Retinal pigment epithelial cell (primary cell): ENCODE data around the gene SLC2A10.
"Not testable (repeated sequence)": the region's sequence is repeated elsewhere in the genome, so short reads cannot be mapped to it uniquely, and the experiment has no call there.

Experiments
- DNase-seq: peaks from one replicate; pipeline ENCODE4 v3.0.0-alpha.2; 2010; ENCODE audit warnings: low read depth
- H3K4me3 ChIP-seq: 2 replicates; pipeline ENCODE4 v1.5.1; 2011; ENCODE audit warnings: mild to moderate bottlenecking, low read length, control low read depth, moderate library complexity
- TF ChIP-seq, protein P1 (sequence below): conservative IDR thresholded peaks from 2 replicates; pipeline ENCODE4 v1.5.1; 2011; ENCODE audit warnings: low read depth, low read length, control low read depth, inconsistent platforms

Gene SLC2A10

GRCh38 chr20:46670228-46670584 is 39.2 kb upstream of the SLC2A10 start:
- DNase-seq = no peak
- no peak overlapping the region for H3K4me3 ChIP-seq
- TF ChIP-seq, protein P1, sequence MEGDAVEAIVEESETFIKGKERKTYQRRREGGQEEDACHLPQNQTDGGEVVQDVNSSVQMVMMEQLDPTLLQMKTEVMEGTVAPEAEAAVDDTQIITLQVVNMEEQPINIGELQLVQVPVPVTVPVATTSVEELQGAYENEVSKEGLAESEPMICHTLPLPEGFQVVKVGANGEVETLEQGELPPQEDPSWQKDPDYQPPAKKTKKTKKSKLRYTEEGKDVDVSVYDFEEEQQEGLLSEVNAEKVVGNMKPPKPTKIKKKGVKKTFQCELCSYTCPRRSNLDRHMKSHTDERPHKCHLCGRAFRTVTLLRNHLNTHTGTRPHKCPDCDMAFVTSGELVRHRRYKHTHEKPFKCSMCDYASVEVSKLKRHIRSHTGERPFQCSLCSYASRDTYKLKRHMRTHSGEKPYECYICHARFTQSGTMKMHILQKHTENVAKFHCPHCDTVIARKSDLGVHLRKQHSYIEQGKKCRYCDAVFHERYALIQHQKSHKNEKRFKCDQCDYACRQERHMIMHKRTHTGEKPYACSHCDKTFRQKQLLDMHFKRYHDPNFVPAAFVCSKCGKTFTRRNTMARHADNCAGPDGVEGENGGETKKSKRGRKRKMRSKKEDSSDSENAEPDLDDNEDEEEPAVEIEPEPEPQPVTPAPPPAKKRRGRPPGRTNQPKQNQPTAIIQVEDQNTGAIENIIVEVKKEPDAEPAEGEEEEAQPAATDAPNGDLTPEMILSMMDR = no peak

DNA sequence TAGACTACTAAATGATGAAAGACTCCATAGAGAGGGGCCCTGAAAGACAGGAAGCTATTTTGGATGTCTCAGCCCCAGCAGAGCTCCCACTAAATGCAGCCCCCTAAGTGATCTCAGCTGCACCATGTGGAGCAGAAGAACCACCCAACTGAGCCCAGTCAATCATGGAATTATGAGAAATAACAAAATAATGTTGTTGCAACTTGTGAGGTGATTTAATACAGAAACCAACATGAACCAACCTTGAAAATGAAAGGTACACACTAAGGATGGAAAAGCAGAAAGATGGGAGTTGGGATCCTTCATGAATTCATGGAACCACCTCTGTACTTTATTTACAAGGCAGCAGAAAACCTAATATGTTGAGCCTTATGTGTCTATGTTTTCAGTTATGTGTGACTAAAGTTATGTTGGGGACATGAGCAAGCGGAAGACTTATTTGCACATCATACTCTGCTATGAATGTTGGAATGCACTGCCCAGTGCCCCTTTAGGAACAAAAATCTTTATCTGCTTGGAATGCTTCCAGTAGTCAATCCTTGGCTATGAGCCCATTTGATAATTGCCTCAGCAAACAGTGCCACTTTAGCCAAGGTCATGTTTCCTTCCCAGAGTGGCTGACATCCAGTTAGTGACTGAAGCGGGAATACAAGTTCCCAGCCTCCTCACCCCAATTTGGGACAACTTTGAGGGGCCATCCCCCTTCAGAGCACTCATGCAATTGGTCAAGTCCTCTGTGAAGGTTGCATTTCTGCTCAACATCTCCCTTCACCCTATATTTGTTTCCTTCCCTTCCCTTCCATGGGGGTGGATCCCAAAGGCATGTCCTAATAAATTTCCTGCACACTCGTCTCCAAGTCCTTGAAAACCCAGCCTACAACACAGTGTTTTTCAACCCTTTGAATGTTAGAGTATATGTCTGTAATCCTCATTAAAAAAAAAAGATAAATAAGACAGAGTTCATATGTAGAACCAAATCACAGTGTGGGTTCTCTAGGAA is 38.6 kb upstream of the SLC2A10 start:
- DNase-seq = no peak
- TF ChIP-seq, protein P1 = no peak
- no peak overlapping the region for H3K4me3 ChIP-seq

DNA sequence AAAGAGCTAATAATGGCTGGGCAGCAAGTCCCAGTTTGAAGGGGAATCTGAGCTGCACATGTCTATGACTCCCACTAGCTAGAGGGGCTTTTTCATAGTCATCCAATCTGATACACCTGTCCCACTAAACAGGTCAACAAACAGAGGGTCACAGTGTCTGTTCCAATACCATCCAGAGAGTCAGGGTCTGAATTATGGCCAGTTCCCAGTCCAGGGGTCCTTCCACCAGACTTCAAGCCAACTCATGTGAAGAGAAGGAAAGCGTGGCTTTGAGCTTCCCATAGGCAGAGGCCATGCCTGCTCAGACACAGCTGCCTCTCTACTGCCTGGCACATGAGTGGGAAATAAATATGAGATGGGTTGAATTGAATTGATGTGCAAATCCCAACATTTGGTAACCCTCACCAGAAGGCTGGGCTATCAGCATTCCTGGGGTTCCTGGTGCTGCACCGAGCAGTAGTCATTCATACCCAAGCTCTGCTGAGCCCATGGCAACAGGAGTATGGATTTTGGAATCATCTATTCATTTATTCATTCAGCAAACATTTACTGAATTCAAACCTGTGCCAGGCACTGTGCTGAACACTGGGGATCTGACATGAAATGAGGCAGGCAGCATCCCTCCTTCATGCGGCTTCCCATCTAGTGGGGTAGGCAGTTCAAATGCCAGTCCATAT is 37.4 kb upstream of the SLC2A10 start:
- no peak for DNase-seq
- TF ChIP-seq, protein P1 = no peak

GRCh38 chr20:46672543-46673148 is 36.8 kb upstream of the SLC2A10 start:
- no peak overlapping the region for H3K4me3 ChIP-seq
- no peak for DNase-seq
- TF ChIP-seq, protein P1 = no peak

More for the DNA sequence above, 37.4 kb upstream of the SLC2A10 start:
- H3K4me3 ChIP-seq = no peak overlapping the region

- no peak overlapping the region for H3K4me3 ChIP-seq
- no peak for DNase-seq
- TF ChIP-seq, protein P1 = no peak
Measured at GRCh38 chr20:46673394-46674252, 35.8 kb upstream of the SLC2A10 start.

- TF ChIP-seq, protein P1 = no peak
- H3K4me3 ChIP-seq = no peak overlapping the region
- DNase-seq = no peak
Measured at GRCh38 chr20:46674253-46675083, 35.0 kb upstream of the SLC2A10 start.

- not testable (repeated sequence) for DNase-seq, H3K4me3 ChIP-seq
Measured at GRCh38 chr20:46676649-46677316, 32.7 kb upstream of the SLC2A10 start.
